ENCODE results near the gene ZNF407.

Gene ZNF407

GRCh38 chr18:74645679-74646078 is 48.0 kb downstream of the ZNF407 start:
- TF ChIP-seq ESRRG (CRISPR knock-in tag; IDR thresholded peaks at IDR 0.05) (no peak), ARNTL (CRISPR knock-in tag; IDR thresholded peaks at IDR 0.05; ENCODE audit: borderline replicate concordance, low read depth) (no peak), TSHZ2 (CRISPR knock-in tag; IDR thresholded peaks at IDR 0.05) (no peak), ZFP3 (CRISPR knock-in tag; IDR thresholded peaks at IDR 0.05) (no peak), ZC3H10 (CRISPR knock-in tag; IDR thresholded peaks at IDR 0.05) (no peak), ZNF565 (CRISPR knock-in tag; conservative IDR thresholded peaks at IDR 0.05; ENCODE audit: low read depth) (no peak), PPARA (CRISPR knock-in tag; IDR thresholded peaks at IDR 0.05; ENCODE audit: borderline replicate concordance) (no peak), BACH2 (CRISPR knock-in tag; IDR thresholded peaks at IDR 0.05; ENCODE audit: borderline replicate concordance) (no peak), CSDC2 (CRISPR knock-in tag; IDR thresholded peaks at IDR 0.05) (no peak), RARB (CRISPR knock-in tag; IDR thresholded peaks at IDR 0.05) (no peak), ZFP30 (CRISPR knock-in tag; IDR thresholded peaks at IDR 0.05) (no peak), ISL1 (CRISPR knock-in tag; IDR thresholded peaks at IDR 0.05) (no peak), GLIS3 (CRISPR knock-in tag; IDR thresholded peaks at IDR 0.05) (no peak), TOX (CRISPR knock-in tag; IDR thresholded peaks at IDR 0.05; ENCODE audit: borderline replicate concordance) (no peak), OSR1 (CRISPR knock-in tag; IDR thresholded peaks at IDR 0.05) (no peak)
- TF ChIP-seq, protein P1, sequence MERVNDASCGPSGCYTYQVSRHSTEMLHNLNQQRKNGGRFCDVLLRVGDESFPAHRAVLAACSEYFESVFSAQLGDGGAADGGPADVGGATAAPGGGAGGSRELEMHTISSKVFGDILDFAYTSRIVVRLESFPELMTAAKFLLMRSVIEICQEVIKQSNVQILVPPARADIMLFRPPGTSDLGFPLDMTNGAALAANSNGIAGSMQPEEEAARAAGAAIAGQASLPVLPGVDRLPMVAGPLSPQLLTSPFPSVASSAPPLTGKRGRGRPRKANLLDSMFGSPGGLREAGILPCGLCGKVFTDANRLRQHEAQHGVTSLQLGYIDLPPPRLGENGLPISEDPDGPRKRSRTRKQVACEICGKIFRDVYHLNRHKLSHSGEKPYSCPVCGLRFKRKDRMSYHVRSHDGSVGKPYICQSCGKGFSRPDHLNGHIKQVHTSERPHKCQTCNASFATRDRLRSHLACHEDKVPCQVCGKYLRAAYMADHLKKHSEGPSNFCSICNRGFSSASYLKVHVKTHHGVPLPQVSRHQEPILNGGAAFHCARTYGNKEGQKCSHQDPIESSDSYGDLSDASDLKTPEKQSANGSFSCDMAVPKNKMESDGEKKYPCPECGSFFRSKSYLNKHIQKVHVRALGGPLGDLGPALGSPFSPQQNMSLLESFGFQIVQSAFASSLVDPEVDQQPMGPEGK (CRISPR knock-in tag; IDR thresholded peaks at IDR 0.05; ENCODE audit: borderline replicate concordance) = no peak
- ATAC-seq = no peak

DNA sequence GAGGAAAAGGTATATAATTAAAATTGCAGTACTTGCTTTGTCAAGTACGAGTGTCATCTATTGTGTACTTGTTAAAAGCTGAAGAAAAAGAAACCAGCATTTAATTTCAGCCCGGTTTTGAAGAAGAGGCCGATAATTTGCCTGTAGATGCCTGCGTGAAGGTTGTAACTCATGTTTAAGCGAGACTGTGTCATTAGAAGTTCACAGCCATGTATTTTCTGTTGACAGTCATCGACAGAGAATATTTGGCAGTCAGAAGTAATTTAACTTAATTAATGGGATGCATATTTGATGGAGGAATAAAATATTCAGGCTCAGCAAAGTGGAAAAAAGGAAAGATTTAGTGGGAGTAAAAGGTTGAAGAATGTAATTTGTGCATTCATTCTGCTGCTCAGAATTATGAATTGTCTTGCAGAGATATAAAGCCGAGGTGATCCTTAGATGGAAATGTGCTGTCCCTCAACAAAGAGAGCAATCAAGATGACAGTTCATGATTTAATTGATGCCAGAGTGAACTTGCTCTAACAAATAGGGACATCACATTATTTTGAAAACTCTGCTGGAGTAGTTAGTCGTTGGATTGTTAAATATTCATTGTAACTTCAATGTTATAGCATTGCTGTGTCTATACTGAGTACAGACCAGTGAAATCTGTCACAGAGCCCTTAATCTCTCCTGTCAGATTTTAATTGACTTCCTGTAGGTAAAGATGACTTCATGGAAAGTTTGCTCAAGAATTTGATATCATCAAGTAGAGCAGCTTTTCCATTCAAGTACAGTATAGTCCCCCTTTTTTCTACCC is 53.9 kb downstream of the ZNF407 start:
- ATAC-seq = no peak
- TF ChIP-seq, protein P1 (CRISPR knock-in tag; IDR thresholded peaks at IDR 0.05; ENCODE audit: borderline replicate concordance) = no peak
- TF ChIP-seq ZFP30 (CRISPR knock-in tag; IDR thresholded peaks at IDR 0.05) (no peak), ZC3H10 (CRISPR knock-in tag; IDR thresholded peaks at IDR 0.05) (no peak), ZNF8 (CRISPR knock-in tag; IDR thresholded peaks at IDR 0.05) (no peak), TSHZ2 (CRISPR knock-in tag; IDR thresholded peaks at IDR 0.05) (no peak), BACH2 (CRISPR knock-in tag; IDR thresholded peaks at IDR 0.05; ENCODE audit: borderline replicate concordance) (no peak), RARB (CRISPR knock-in tag; IDR thresholded peaks at IDR 0.05) (no peak), PPARA (CRISPR knock-in tag; IDR thresholded peaks at IDR 0.05; ENCODE audit: borderline replicate concordance) (no peak), ARNTL (CRISPR knock-in tag; IDR thresholded peaks at IDR 0.05; ENCODE audit: borderline replicate concordance, low read depth) (no peak), ZFP3 (CRISPR knock-in tag; IDR thresholded peaks at IDR 0.05) (no peak), ISL1 (CRISPR knock-in tag; IDR thresholded peaks at IDR 0.05) (no peak), GLIS3 (CRISPR knock-in tag; IDR thresholded peaks at IDR 0.05) (no peak), ZNF565 (CRISPR knock-in tag; conservative IDR thresholded peaks at IDR 0.05; ENCODE audit: low read depth) (no peak), ESRRG (CRISPR knock-in tag; IDR thresholded peaks at IDR 0.05) (no peak), SNAI2 (CRISPR knock-in tag; IDR thresholded peaks at IDR 0.05) (no peak)
- TF ChIP-seq, protein P2, sequence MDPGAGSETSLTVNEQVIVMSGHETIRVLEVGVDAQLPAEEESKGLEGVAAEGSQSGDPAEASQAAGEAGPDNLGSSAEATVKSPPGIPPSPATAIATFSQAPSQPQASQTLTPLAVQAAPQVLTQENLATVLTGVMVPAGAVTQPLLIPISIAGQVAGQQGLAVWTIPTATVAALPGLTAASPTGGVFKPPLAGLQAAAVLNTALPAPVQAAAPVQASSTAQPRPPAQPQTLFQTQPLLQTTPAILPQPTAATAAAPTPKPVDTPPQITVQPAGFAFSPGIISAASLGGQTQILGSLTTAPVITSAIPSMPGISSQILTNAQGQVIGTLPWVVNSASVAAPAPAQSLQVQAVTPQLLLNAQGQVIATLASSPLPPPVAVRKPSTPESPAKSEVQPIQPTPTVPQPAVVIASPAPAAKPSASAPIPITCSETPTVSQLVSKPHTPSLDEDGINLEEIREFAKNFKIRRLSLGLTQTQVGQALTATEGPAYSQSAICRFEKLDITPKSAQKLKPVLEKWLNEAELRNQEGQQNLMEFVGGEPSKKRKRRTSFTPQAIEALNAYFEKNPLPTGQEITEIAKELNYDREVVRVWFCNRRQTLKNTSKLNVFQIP (CRISPR knock-in tag; IDR thresholded peaks at IDR 0.05; ENCODE audit: borderline replicate concordance, low read depth) = no peak
